SK-N-SH treated with all-trans-retinoic acid at 6 μM for 48 hours (cell line): Measurements from ENCODE around the gene RPE.

Experiments
- ATAC-seq: fragments of 200-7000 bp; cut with Tn5 transposase; 3 replicates; pipeline ENCODE4 v1.9.1; 2020; ENCODE audit warnings: mild to moderate bottlenecking, moderate library complexity
- ARNTL ChIP-seq: fragments of 450-650 bp; formaldehyde crosslinking; IDR thresholded peaks from 2 replicates; pipeline ENCODE4 v1.5.0; 2020; ENCODE audit warnings: low read depth, mild to moderate bottlenecking, moderate library complexity, borderline replicate concordance
- CSDC2 ChIP-seq: fragments of 250-450 bp; sonication (Bioruptor Pico); IDR thresholded peaks from 2 replicates; pipeline ENCODE4 v1.5.0; 2020; ENCODE audit warnings: mild to moderate bottlenecking, moderate library complexity
- CSRNP3 ChIP-seq: fragments of 250-450 bp; sonication (Bioruptor Pico); IDR thresholded peaks from 2 replicates; pipeline ENCODE4 v1.5.1; 2021; ENCODE audit warnings: mild to moderate bottlenecking, moderate library complexity
- ESRRG ChIP-seq: fragments of 250-450 bp; sonication (Bioruptor Pico); IDR thresholded peaks from 2 replicates; pipeline ENCODE4 v1.6.1; 2021; ENCODE audit warnings: mild to moderate bottlenecking
- GLIS3 ChIP-seq: fragments of 250-450 bp; sonication (Bioruptor Pico); IDR thresholded peaks from 2 replicates; pipeline ENCODE4 v1.5.0; 2020; ENCODE audit warnings: mild to moderate bottlenecking, moderate library complexity
- ISL1 ChIP-seq: fragments of 250-450 bp; sonication (Bioruptor Pico); IDR thresholded peaks from 2 replicates; pipeline ENCODE4 v2.1.2; 2022; ENCODE audit warnings: mild to moderate bottlenecking, moderate library complexity
- OSR1 ChIP-seq: fragments of 250-450 bp; sonication (Bioruptor Pico); IDR thresholded peaks from 2 replicates; pipeline ENCODE4 v1.8.0; 2022; ENCODE audit warnings: moderate library complexity, mild to moderate bottlenecking, inconsistent platforms
- POU6F1 ChIP-seq: fragments of 250-450 bp; sonication (Bioruptor Pico); IDR thresholded peaks from 2 replicates; pipeline ENCODE4 v1.8.0; 2021; ENCODE audit warnings: low read depth, mild to moderate bottlenecking, moderate library complexity, borderline replicate concordance
- PPARA ChIP-seq: fragments of 250-450 bp; sonication (Bioruptor Pico); IDR thresholded peaks from 2 replicates; pipeline ENCODE4 v1.5.0; 2020; ENCODE audit warnings: mild to moderate bottlenecking, borderline replicate concordance
- RARB ChIP-seq: fragments of 250-450 bp; sonication (Bioruptor Pico); IDR thresholded peaks from 2 replicates; pipeline ENCODE4 v1.8.0; 2021; ENCODE audit warnings: mild to moderate bottlenecking, moderate library complexity
- SNAI2 ChIP-seq: fragments of 250-450 bp; sonication (Bioruptor Pico); IDR thresholded peaks from 2 replicates; pipeline ENCODE4 v1.5.0; 2020; ENCODE audit warnings: mild to moderate bottlenecking, moderate library complexity
- TCF4 ChIP-seq: fragments of 250-450 bp; sonication (Bioruptor Pico); IDR thresholded peaks from 2 replicates; pipeline ENCODE4 v1.8.0; 2021; ENCODE audit warnings: mild to moderate bottlenecking, moderate library complexity, borderline replicate concordance
- TOX ChIP-seq: fragments of 250-450 bp; sonication (Bioruptor Pico); IDR thresholded peaks from 2 replicates; pipeline ENCODE4 v1.8.0; 2021; ENCODE audit warnings: mild to moderate bottlenecking, moderate library complexity, borderline replicate concordance
- ZC3H10 ChIP-seq: fragments of 250-450 bp; sonication (Bioruptor Pico); IDR thresholded peaks from 2 replicates; pipeline ENCODE4 v1.5.1; 2021; ENCODE audit warnings: mild to moderate bottlenecking, moderate library complexity
- ZFP3 ChIP-seq: fragments of 250-450 bp; sonication (Bioruptor Pico); IDR thresholded peaks from 2 replicates; pipeline ENCODE4 v1.5.0; 2020; ENCODE audit warnings: mild to moderate bottlenecking, moderate library complexity
- ZNF565 ChIP-seq: fragments of 450-650 bp; formaldehyde crosslinking; conservative IDR thresholded peaks from 2 replicates; pipeline ENCODE4 v1.5.0; 2020; ENCODE audit warnings: low read depth, mild to moderate bottlenecking, moderate library complexity
- ZNF70 ChIP-seq: fragments of 450-650 bp; formaldehyde crosslinking; IDR thresholded peaks from 2 replicates; pipeline ENCODE4 v1.5.0; 2020; ENCODE audit warnings: mild to moderate bottlenecking, moderate library complexity
- TF ChIP-seq, protein P1 (sequence below): fragments of 250-450 bp; sonication (Bioruptor Pico); IDR thresholded peaks from 2 replicates; pipeline ENCODE4 v1.8.0; 2020; ENCODE audit warnings: mild to moderate bottlenecking, moderate library complexity, borderline replicate concordance

The RPE gene

DNA sequence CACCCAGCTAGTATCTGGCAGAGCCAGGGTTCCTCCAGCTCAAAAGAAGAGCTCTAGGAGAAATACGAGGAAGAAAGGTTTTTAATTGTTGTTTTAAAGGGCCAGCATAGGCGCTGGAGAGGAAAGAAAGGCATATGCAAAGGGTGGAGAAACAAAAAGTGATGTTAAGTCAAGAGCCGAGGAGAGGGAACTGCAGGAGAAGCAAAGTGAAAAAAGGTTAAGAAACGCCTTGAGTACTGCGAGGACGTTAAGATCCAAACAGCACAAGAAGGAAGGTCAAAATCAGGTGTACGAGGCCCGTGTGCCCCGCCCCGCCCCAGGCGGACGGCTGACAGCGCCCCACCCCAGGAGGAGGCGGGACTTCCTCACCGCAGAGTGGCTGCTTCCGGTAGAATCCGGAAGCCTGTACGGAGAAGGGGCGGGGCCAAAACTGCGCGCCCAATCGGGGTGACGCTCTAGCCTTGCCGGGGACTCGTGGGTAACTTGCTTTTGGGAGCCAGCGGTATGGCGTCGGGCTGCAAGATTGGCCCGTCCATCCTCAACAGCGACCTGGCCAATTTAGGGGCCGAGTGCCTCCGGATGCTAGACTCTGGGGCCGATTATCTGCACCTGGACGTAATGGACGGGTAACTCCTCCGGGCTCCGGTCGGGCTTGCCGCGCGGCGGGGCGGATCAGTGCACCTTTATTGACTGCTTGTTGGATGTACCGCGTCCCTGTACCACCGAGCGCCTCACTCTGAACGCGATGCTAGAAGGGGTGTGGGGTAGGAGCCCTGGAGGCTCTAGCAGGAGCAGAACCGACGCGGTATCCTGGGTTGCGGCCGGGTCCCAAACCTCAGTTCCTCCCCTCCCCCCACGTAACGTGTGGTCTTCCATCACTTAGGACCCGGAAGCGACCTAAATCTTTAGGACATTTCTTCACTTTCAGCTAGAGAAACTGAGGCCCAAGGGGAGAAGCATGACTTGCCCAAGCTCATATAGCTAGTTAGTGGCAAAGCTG, at the start of gene RPE:
Gene RPE, plus strand, starts transcription at position 481 of the 1,000 bp plus-strand sequence. Its CDS starts 24 bp downstream, at position 505.
- TF ChIP-seq, protein P1, sequence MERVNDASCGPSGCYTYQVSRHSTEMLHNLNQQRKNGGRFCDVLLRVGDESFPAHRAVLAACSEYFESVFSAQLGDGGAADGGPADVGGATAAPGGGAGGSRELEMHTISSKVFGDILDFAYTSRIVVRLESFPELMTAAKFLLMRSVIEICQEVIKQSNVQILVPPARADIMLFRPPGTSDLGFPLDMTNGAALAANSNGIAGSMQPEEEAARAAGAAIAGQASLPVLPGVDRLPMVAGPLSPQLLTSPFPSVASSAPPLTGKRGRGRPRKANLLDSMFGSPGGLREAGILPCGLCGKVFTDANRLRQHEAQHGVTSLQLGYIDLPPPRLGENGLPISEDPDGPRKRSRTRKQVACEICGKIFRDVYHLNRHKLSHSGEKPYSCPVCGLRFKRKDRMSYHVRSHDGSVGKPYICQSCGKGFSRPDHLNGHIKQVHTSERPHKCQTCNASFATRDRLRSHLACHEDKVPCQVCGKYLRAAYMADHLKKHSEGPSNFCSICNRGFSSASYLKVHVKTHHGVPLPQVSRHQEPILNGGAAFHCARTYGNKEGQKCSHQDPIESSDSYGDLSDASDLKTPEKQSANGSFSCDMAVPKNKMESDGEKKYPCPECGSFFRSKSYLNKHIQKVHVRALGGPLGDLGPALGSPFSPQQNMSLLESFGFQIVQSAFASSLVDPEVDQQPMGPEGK (CRISPR knock-in tag) = peak; percentile 12; the same call in 1 of the 2 replicates
- no peak for TF ChIP-seq ZFP3 (CRISPR knock-in tag)
- ATAC-seq = peak; percentile 100

DNA sequence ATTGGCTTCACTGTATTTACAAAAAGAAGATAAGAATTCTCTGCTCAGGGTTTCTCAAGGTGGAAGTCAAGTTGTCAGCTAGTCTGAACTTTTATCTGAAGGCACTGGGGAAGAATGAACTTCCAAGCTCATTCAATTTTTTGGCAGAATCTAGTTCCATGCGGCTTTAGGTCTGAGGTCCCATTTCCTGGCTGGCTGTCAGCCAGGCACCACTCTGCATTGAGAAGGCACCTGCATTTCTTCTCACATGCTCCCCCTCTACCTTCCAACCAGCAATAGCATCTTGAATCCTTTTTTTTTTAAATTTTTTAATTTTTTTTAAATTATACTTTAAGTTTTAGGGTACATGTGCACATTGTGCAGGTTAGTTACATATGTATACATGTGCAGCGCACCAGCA, 46.2 kb upstream of the RPE start:
- TF ChIP-seq CSDC2 (CRISPR knock-in tag) (no peak), SNAI2 (CRISPR knock-in tag) (no peak), ZC3H10 (CRISPR knock-in tag) (no peak), TCF4 (CRISPR knock-in tag) (no peak)

DNA sequence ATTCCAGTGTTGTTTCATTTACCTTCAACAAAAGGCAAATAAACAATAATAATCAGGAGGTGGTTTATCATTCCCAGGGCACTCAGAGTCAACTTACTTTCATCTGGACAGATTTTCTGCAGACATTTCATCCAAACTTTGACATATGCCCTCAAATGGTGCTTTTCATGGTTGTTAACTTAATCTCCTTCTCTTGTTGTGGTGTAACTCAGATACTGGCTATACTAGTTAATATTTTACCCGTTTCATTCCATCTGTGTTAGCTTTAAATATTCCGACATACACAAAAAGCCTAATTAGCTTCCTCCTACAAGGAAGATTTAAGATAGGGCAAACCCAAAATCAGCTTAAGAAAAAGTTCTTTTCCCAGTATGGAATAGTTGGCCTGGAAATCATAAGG, 44.4 kb upstream of the RPE start:
- TF ChIP-seq GLIS3 (CRISPR knock-in tag) = no peak
- TF ChIP-seq PPARA (CRISPR knock-in tag) = no peak
- TF ChIP-seq ZFP3 (CRISPR knock-in tag) = no peak
- no peak for TF ChIP-seq ARNTL (CRISPR knock-in tag)
- TF ChIP-seq ZC3H10 (CRISPR knock-in tag) = no peak
- TF ChIP-seq POU6F1 = no peak
- TF ChIP-seq, protein P1 (CRISPR knock-in tag) = no peak
- TF ChIP-seq OSR1 (CRISPR knock-in tag) = no peak
- TF ChIP-seq CSDC2 (CRISPR knock-in tag) = no peak
- TF ChIP-seq ZNF565 = no peak
- TF ChIP-seq ISL1 (CRISPR knock-in tag) = no peak
- TF ChIP-seq ESRRG (CRISPR knock-in tag) = no peak
- no peak for TF ChIP-seq TCF4 (CRISPR knock-in tag)
- TF ChIP-seq, all 23 proteins: peak for 0
- ATAC-seq = no peak

More for the DNA sequence above, 46.2 kb upstream of the RPE start:
- ATAC-seq = no peak

- ATAC-seq = no peak
Measured at GRCh38 chr2:209960045-209960444, 42.4 kb upstream of the RPE start.

More at GRCh38 chr2:209960045-209960444, 42.4 kb upstream of the RPE start:
- TF ChIP-seq POU6F1 (no peak), ZNF70 (CRISPR knock-in tag) (no peak), ARNTL (CRISPR knock-in tag) (no peak), ISL1 (CRISPR knock-in tag) (no peak), TOX (CRISPR knock-in tag) (no peak), PPARA (CRISPR knock-in tag) (no peak), ESRRG (CRISPR knock-in tag) (no peak), CSRNP3 (CRISPR knock-in tag) (no peak), GLIS3 (CRISPR knock-in tag) (no peak), CSDC2 (CRISPR knock-in tag) (no peak), TCF4 (CRISPR knock-in tag) (no peak), RARB (CRISPR knock-in tag) (no peak), OSR1 (CRISPR knock-in tag) (no peak), ZC3H10 (CRISPR knock-in tag) (no peak)
